NCI-H1436 treated with DMSO at 0.1 percent for 48 hours (cell line): ENCODE data around the gene GPC3.
"Not testable (repeated sequence)": the region's sequence is repeated elsewhere in the genome, so short reads cannot be mapped to it uniquely, and the experiment has no call there.

Experiments
- DNase-seq: peaks from one replicate; lab custom pipeline; 2025; lab: John Stamatoyannopoulos, UW

The GPC3 gene

GRCh38 chrX:133646719-133647116 lies 338.7 kb downstream of the GPC3 start:
- no peak for DNase-seq

- no peak for DNase-seq
Measured at GRCh38 chrX:133645977-133646718, 339.2 kb downstream of the GPC3 start.

- DNase-seq: no peak
Measured at GRCh38 chrX:133645256-133645655, 340.1 kb downstream of the GPC3 start.

- no peak for DNase-seq
Measured at GRCh38 chrX:133640161-133641015, 345.0 kb downstream of the GPC3 start.

- DNase-seq: no peak
Measured at GRCh38 chrX:133639726-133640125, 345.7 kb downstream of the GPC3 start.

GRCh38 chrX:133638285-133638684 lies 347.1 kb downstream of the GPC3 start:
- no peak for DNase-seq

- no peak for DNase-seq
Measured at GRCh38 chrX:133637765-133638164, 347.6 kb downstream of the GPC3 start.

GRCh38 chrX:133636009-133636408 lies 349.4 kb downstream of the GPC3 start:
- no peak for DNase-seq

GRCh38 chrX:133634416-133634815 lies 351.0 kb downstream of the GPC3 start:
- no peak for DNase-seq

- no peak for DNase-seq
Measured at GRCh38 chrX:133633950-133634349, 351.4 kb downstream of the GPC3 start.

GRCh38 chrX:133633162-133633561 lies 352.2 kb downstream of the GPC3 start:
- DNase-seq: no peak

- DNase-seq: no peak
Measured at GRCh38 chrX:133630362-133630761, 355.0 kb downstream of the GPC3 start.

GRCh38 chrX:133627673-133628072 lies 357.7 kb downstream of the GPC3 start:
- no peak for DNase-seq

GRCh38 chrX:133621384-133621783 lies 364.0 kb downstream of the GPC3 start:
- DNase-seq: not testable (repeated sequence)

GRCh38 chrX:133611676-133612075 lies 373.7 kb downstream of the GPC3 start:
- DNase-seq: no peak

GRCh38 chrX:133610056-133610455 lies 375.3 kb downstream of the GPC3 start:
- no peak for DNase-seq

- DNase-seq: no peak
Measured at GRCh38 chrX:133609166-133609565, 376.2 kb downstream of the GPC3 start.

- DNase-seq: no peak
Measured at GRCh38 chrX:133608406-133608805, 377.0 kb downstream of the GPC3 start.

GRCh38 chrX:133607419-133608348 lies 377.7 kb downstream of the GPC3 start:
- no peak for DNase-seq

GRCh38 chrX:133606990-133607389 lies 378.4 kb downstream of the GPC3 start:
- no peak for DNase-seq

- DNase-seq: no peak
Measured at GRCh38 chrX:133604801-133605200, 380.6 kb downstream of the GPC3 start.

GRCh38 chrX:133602881-133603280 lies 382.5 kb downstream of the GPC3 start:
- no peak for DNase-seq
